HG02763 (cell line): Measurements from ENCODE around the gene KCNAB1.
"Not testable (repeated sequence)": the region's sequence is repeated elsewhere in the genome, so short reads cannot be mapped to it uniquely, and the experiment has no call there.

Source experiments
- ATAC-seq: cut with Tn5 transposase; IDR thresholded peaks from one replicate; pipeline ENCODE4 v1.9.1; 2021; ENCODE audit warnings: mild to moderate bottlenecking, moderate library complexity; ENCODE audit not compliant: unreplicated experiment

KCNAB1 gene

GRCh38 chr3:156174229-156174847 is 54.0 kb downstream of the KCNAB1 start:
- no peak for ATAC-seq

GRCh38 chr3:156175570-156175969 is 55.2 kb downstream of the KCNAB1 start:
- ATAC-seq: no peak

- no peak for ATAC-seq
Measured at GRCh38 chr3:156176048-156176447, 55.7 kb downstream of the KCNAB1 start.

- no peak for ATAC-seq
Measured at GRCh38 chr3:156176629-156177210, 56.3 kb downstream of the KCNAB1 start.

GRCh38 chr3:156180077-156180476 is 59.7 kb downstream of the KCNAB1 start:
- ATAC-seq: no peak

- no peak for ATAC-seq
Measured at GRCh38 chr3:156181509-156181908, 61.1 kb downstream of the KCNAB1 start.

- no peak for ATAC-seq
Measured at GRCh38 chr3:156183396-156183795, 63.0 kb downstream of the KCNAB1 start.

GRCh38 chr3:156184156-156184555 is 63.8 kb downstream of the KCNAB1 start:
- no peak for ATAC-seq

GRCh38 chr3:156187146-156187769 is 66.9 kb downstream of the KCNAB1 start:
- ATAC-seq: no peak

GRCh38 chr3:156188757-156189156 is 68.4 kb downstream of the KCNAB1 start:
- no peak for ATAC-seq

GRCh38 chr3:156189927-156190326 is 69.5 kb downstream of the KCNAB1 start:
- ATAC-seq: no peak

- not testable (repeated sequence) for ATAC-seq
Measured at GRCh38 chr3:156194945-156195344, 74.6 kb downstream of the KCNAB1 start.

- not testable (repeated sequence) for ATAC-seq
Measured at GRCh38 chr3:156197152-156197551, 76.8 kb downstream of the KCNAB1 start.

- no peak for ATAC-seq
Measured at GRCh38 chr3:156201411-156202405, 81.3 kb downstream of the KCNAB1 start.

GRCh38 chr3:156206157-156206556 is 85.8 kb downstream of the KCNAB1 start:
- no peak for ATAC-seq

GRCh38 chr3:156207802-156208685 is 87.7 kb downstream of the KCNAB1 start:
- no peak for ATAC-seq

GRCh38 chr3:156209631-156210335 is 89.4 kb downstream of the KCNAB1 start:
- no peak for ATAC-seq

- ATAC-seq: no peak
Measured at GRCh38 chr3:156211583-156211982, 91.2 kb downstream of the KCNAB1 start.

GRCh38 chr3:156214676-156215075 is 94.3 kb downstream of the KCNAB1 start:
- ATAC-seq: no peak

GRCh38 chr3:156215751-156216150 is 95.4 kb downstream of the KCNAB1 start:
- no peak for ATAC-seq
